Activated CD4-positive, alpha-beta T cell treated with anti-CD3 and anti-CD28 coated beads, Interleukin-2, amount 10 ng/mL, durations not matched to agents 24 days and 14 days (primary cell): ENCODE measurements around the gene SIN3B. TPM values are rescaled to one million over a fixed set of nuclear protein-coding genes. Genes with fewer than 3 reads are reported as not detected.
A peak's percentile ranks its signal among the peaks of the same experiment; 100 is the strongest.

Experiments used
- DNase-seq: peaks from one replicate; pipeline ENCODE4 v3.0.0; 2022
- H3K27ac Mint-ChIP-seq: one replicate; pipeline ENCODE4 v1.8.0; 2022; ENCODE audit warnings: mild to moderate bottlenecking, mixed read lengths
- H3K27me3 Mint-ChIP-seq: one replicate; pipeline ENCODE4 v1.8.0; 2022; ENCODE audit warnings: mixed read lengths
- H3K36me3 Mint-ChIP-seq: one replicate; pipeline ENCODE4 v1.8.0; 2022; ENCODE audit warnings: low read depth, mild to moderate bottlenecking, mixed read lengths
- H3K4me1 Mint-ChIP-seq: one replicate; pipeline ENCODE4 v1.8.0; 2021; ENCODE audit warnings: mixed read lengths
- H3K4me3 Mint-ChIP-seq: one replicate; pipeline ENCODE4 v1.8.0; 2022; ENCODE audit warnings: mild to moderate bottlenecking, moderate library complexity, mixed read lengths
- H3K9me3 Mint-ChIP-seq: one replicate; pipeline ENCODE4 v1.8.0; 2021; ENCODE audit warnings: mixed read lengths
- intact Hi-C: fragments of 100-400 bp; cut with micrococcal nuclease; formaldehyde crosslinking; loops from one replicate; pipeline ENCODE4 v1.15.1; 2023
- total RNA-seq: library from RNA; stranded (reverse); gene quantifications from 2 replicates; pipeline ENCODE4 v1.2.3, GENCODE V29; 2022

The SIN3B gene
- total RNA-seq, 1 donor from 2014 or later, result 43.9 TPM

DNA sequence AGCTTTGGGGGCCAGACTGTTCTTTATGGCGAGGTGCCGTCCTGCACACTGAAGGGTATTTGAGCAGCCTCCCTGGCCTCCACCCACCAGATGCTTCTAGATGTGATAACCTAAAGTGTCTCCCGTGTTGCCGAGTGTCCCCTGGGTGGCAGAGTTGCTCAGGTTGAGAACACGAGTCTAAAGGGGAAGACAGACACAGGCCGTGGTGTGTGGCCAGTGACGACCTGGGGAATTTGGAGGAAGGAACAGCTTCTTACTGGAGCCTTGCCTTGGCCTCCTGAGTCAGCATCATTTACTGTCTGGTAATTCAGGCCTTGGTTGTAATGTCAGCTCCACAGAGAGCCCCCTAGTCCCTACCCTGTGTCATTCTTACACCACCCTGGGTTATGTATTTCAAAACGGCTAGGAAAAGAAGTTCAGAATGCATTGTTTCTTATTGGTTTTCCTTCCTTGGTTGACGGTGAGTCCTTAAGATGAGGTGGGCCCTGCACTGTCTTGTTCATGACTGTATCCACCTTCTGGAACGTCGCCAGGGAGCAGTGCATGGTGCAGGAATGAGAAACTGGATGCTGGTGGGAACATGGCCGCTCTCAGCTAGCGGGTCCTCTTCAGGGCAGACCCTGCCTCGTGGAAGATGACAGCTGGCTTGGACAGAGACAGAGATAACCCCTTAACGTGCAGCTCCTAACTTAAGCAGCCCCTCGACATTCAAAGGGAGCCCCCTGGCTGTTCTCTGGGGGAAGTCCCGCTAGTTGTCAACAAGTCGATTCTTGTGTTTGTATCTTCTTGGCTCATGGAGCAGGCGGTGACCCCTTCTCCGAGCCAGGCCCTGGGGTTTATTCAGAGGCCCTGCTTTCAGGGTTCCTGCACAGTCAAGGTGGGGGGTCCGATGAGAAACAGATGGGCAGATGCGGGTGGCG is 7.2 kb downstream of the SIN3B start:
- no peak overlapping the region for H3K27ac Mint-ChIP-seq
- H3K9me3 Mint-ChIP-seq, result no peaks in the 10 kb centered on the region
- peaks cover 2% of the 10 kb centered on the region for H3K4me1 Mint-ChIP-seq
- H3K27me3 Mint-ChIP-seq, result no peaks in the 10 kb centered on the region
- no peak overlapping the region for H3K4me3 Mint-ChIP-seq
- DNase-seq, result peak; percentile 63
- intact Hi-C loops, result no loop called here
- peaks cover 48% of the 10 kb centered on the region for H3K36me3 Mint-ChIP-seq

- Mint-ChIP-seq H3K9me3 (no peaks in the 10 kb centered on the region), H3K36me3 (peaks cover 43% of the 10 kb centered on the region), H3K27me3 (no peaks in the 10 kb centered on the region), H3K4me3 (no peak overlapping the region), H3K27ac (no peak overlapping the region), H3K4me1 (peaks cover 2% of the 10 kb centered on the region)
- intact Hi-C loops, result no loop called here
- no peak for DNase-seq
These were observed 7.8 kb downstream of the SIN3B start for GRCh38 chr19:16837035-16837362.

- H3K27ac Mint-ChIP-seq, result no peak overlapping the region
- no peak overlapping the region for H3K4me3 Mint-ChIP-seq
- H3K4me1 Mint-ChIP-seq, result no peaks in the 10 kb centered on the region
- H3K9me3 Mint-ChIP-seq, result no peaks in the 10 kb centered on the region
- H3K27me3 Mint-ChIP-seq, result no peaks in the 10 kb centered on the region
- DNase-seq, result no peak
- intact Hi-C loops, result no loop called here
- peaks cover 37% of the 10 kb centered on the region for H3K36me3 Mint-ChIP-seq
These were observed 12.3 kb downstream of the SIN3B start for GRCh38 chr19:16841391-16841926.

GRCh38 chr19:16846901-16847300 is 17.7 kb downstream of the SIN3B start:
- Mint-ChIP-seq H3K4me3 (no peak overlapping the region), H3K36me3 (peaks cover 47% of the 10 kb centered on the region), H3K4me1 (no peaks in the 10 kb centered on the region), H3K27ac (no peak overlapping the region), H3K9me3 (no peaks in the 10 kb centered on the region), H3K27me3 (no peaks in the 10 kb centered on the region)
- no peak for DNase-seq
- intact Hi-C loops, result no loop called here

- Mint-ChIP-seq H3K4me1 (no peaks in the 10 kb centered on the region), H3K36me3 (peaks cover 50% of the 10 kb centered on the region)
- intact Hi-C loops, result no loop called here
These were observed 18.2 kb downstream of the SIN3B start for GRCh38 chr19:16847430-16847829.

DNA sequence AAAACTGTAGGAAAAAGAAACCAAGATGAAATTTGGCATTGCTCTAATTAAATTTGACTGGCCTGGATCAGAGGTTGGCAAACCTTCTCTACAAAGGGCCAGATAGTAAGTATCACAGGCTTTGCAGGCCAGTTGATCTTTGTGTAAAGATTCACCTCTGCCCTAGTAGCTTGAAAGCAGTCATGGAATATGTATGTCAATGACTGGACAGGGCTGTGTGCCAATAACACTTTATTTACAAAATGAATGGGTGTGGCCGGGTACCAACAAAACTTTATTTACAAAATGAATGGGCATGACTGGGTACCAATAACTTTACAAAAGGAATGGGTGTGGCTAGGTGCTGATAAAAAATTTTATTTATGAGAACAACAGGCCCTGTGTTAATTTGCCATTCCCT is 20.0 kb downstream of the SIN3B start:
- no peak overlapping the region for H3K4me3 Mint-ChIP-seq
- no peak overlapping the region for H3K27ac Mint-ChIP-seq
- no peak for DNase-seq
- no peaks in the 10 kb centered on the region for H3K27me3 Mint-ChIP-seq
- H3K36me3 Mint-ChIP-seq, result peaks cover 50% of the 10 kb centered on the region
- intact Hi-C loops, result no loop called here
- no peaks in the 10 kb centered on the region for H3K9me3 Mint-ChIP-seq
- H3K4me1 Mint-ChIP-seq, result no peaks in the 10 kb centered on the region

More at GRCh38 chr19:16847430-16847829, 18.2 kb downstream of the SIN3B start:
- H3K27me3 Mint-ChIP-seq, result no peaks in the 10 kb centered on the region
- H3K27ac Mint-ChIP-seq, result no peak overlapping the region
- H3K4me3 Mint-ChIP-seq, result no peak overlapping the region
- DNase-seq, result no peak
- no peaks in the 10 kb centered on the region for H3K9me3 Mint-ChIP-seq

DNA sequence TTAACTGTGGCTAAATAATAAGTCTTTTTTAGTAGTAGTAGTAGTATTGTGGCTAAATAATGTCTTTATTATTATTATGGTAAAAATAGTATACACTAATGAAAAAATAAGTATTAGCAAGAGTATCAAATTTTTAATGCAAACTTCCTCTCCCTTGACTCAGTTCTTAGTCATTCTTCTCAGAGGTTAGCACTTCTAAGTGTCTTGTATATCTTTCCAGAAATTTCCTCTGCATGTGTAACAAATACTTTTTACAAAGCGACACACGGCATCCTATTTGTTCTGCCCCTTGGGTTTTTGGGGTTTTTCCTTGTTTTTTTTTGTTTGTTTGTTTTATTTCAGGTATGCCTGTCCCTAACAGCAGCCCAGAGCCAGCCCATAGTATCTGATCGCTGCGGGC is 20.9 kb downstream of the SIN3B start:
- Mint-ChIP-seq H3K4me1 (no peaks in the 10 kb centered on the region), H3K36me3 (peaks cover 50% of the 10 kb centered on the region), H3K4me3 (no peak overlapping the region), H3K9me3 (no peaks in the 10 kb centered on the region), H3K27me3 (no peaks in the 10 kb centered on the region), H3K27ac (no peak overlapping the region)
- intact Hi-C loops, result no loop called here
- DNase-seq, result no peak

DNA sequence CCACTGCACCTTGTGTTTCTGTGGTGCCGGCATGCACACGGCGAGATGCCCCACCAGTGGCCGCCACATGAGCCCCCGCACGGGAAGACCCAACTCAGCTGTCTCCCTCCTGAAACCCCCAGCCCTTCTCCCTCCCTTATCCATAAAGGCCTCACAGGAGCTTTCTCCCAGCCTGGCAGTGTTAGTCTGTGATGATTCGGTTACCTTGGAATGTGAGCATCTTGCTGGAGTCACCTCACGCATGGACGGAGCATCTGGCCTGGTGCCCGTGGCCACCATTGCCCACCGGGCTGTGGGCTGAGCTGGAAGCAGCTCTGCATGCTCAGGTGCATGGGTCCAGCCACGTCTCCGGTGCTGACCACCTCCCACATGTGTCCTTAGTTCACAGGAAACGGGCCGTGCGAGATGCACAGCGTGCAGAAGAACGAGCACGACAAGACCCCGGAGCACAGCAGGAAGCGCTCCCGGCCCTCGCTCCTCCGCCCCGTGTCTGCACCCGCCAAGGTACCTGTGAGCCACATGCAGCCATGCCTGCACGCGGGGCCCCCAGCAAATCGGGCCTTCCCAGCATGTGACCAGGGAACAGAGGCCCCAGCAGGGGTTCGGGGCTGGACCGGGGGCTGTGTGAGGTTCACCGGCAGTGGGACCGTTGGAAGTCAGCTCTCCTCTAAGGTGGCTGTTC is 22.0 kb downstream of the SIN3B start:
- no peak for DNase-seq
- Mint-ChIP-seq H3K27ac (no peak overlapping the region), H3K27me3 (no peaks in the 10 kb centered on the region), H3K36me3 (peaks cover 51% of the 10 kb centered on the region), H3K4me1 (no peaks in the 10 kb centered on the region), H3K4me3 (no peak overlapping the region), H3K9me3 (no peaks in the 10 kb centered on the region)
- intact Hi-C loops, result no loop called here

- no peak for DNase-seq
- Mint-ChIP-seq H3K9me3 (no peaks in the 10 kb centered on the region), H3K27me3 (no peaks in the 10 kb centered on the region), H3K36me3 (peaks cover 43% of the 10 kb centered on the region), H3K27ac (no peak overlapping the region), H3K4me1 (no peaks in the 10 kb centered on the region), H3K4me3 (no peak overlapping the region)
- intact Hi-C loops, result no loop called here
These were observed 23.9 kb downstream of the SIN3B start for GRCh38 chr19:16853066-16853465.

DNA sequence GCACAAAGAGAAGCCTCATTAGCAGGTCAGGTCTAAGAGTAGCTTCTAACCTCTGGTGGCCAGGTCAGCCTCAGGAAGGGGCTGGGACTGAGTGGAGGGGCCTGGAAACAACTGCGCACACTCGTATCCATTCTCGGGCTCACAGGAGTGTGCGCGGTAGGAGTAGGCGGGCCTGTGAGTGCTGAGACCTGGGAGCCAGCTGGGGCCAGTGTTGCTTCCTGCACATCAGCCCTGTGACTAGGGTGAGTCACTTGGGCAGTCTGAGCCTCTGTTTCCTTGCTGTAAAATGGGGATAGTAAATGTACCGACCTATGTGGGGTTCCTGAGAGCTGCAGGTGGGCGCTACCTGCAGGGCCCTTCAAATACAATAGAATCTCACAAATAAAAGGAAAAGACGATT is 26.9 kb downstream of the SIN3B start:
- Mint-ChIP-seq H3K9me3 (no peaks in the 10 kb centered on the region), H3K27me3 (no peaks in the 10 kb centered on the region), H3K4me3 (no peak overlapping the region), H3K27ac (no peak overlapping the region), H3K4me1 (no peaks in the 10 kb centered on the region), H3K36me3 (peaks cover 29% of the 10 kb centered on the region)
- intact Hi-C loops, result no loop called here
- no peak for DNase-seq

- intact Hi-C loops, result no loop called here
These were observed 30.4 kb downstream of the SIN3B start for GRCh38 chr19:16859626-16860025.

DNA sequence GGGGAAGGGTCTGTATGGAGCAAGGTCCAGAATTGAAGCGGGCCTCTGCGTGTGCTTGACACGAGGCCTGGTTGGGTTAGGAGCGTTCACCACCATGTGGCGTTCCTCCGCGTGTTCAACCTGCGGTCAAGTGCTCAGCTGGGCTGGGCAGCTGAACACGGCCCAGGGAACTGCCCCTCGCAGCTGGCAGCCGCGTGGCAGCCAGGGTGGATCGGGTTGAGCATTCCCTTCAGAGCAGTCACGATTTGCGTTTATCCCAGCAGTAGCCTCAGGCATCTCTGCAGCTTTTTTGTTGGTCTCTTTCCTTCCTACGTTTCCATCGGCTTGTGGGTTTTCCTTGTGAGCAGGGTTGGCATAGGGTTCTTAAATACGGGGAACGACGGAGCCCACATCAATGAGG is 30.9 kb downstream of the SIN3B start:
- H3K4me1 Mint-ChIP-seq, result no peaks in the 10 kb centered on the region
- DNase-seq, result no peak
- peaks cover 21% of the 10 kb centered on the region for H3K36me3 Mint-ChIP-seq
- no peak overlapping the region for H3K4me3 Mint-ChIP-seq
- no peaks in the 10 kb centered on the region for H3K9me3 Mint-ChIP-seq
- intact Hi-C loops, result no loop called here
- H3K27me3 Mint-ChIP-seq, result no peaks in the 10 kb centered on the region
- no peak overlapping the region for H3K27ac Mint-ChIP-seq

More at GRCh38 chr19:16859626-16860025, 30.4 kb downstream of the SIN3B start:
- H3K4me3 Mint-ChIP-seq, result no peak overlapping the region
- DNase-seq, result no peak
- no peaks in the 10 kb centered on the region for H3K27me3 Mint-ChIP-seq
- H3K36me3 Mint-ChIP-seq, result peaks cover 23% of the 10 kb centered on the region
- no peaks in the 10 kb centered on the region for H3K4me1 Mint-ChIP-seq
- H3K27ac Mint-ChIP-seq, result no peak overlapping the region
- no peaks in the 10 kb centered on the region for H3K9me3 Mint-ChIP-seq

GRCh38 chr19:16861011-16861410 is 31.8 kb downstream of the SIN3B start:
- DNase-seq, result no peak
- H3K4me3 Mint-ChIP-seq, result no peak overlapping the region
- no peaks in the 10 kb centered on the region for H3K4me1 Mint-ChIP-seq
- H3K27ac Mint-ChIP-seq, result no peak overlapping the region
- H3K27me3 Mint-ChIP-seq, result no peaks in the 10 kb centered on the region
- peaks cover 26% of the 10 kb centered on the region for H3K36me3 Mint-ChIP-seq
- intact Hi-C loops, result no loop called here
- H3K9me3 Mint-ChIP-seq, result no peaks in the 10 kb centered on the region

DNA sequence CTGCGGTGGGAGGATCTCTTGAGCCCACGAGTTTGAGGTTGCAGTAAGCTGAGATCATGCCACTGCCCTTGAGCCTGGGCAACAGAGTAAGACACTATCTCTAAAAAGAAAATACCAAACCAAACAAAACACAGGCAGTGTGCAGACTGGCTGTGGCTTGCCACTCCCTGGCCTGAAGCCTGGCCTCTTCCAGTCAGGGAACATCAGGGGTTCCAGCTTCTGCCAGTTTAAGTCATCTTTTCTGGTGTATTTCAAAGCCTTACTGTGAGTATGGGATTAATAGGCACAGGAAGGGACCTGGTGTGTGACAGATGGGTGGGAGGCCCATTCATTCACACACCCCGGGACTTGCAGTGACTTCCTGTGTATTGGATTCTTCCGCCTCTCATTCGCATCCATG is 32.6 kb downstream of the SIN3B start:
- Mint-ChIP-seq H3K4me1 (no peaks in the 10 kb centered on the region), H3K27ac (no peak overlapping the region), H3K4me3 (no peak overlapping the region), H3K36me3 (peaks cover 26% of the 10 kb centered on the region), H3K9me3 (no peaks in the 10 kb centered on the region), H3K27me3 (no peaks in the 10 kb centered on the region)
- no peak for DNase-seq
- intact Hi-C loops, result no loop called here
